Activated CD4-positive, alpha-beta T cell treated with anti-CD3 and anti-CD28 coated beads, Interleukin-2, amount 10 ng/mL, durations not matched to agents 24 days and 14 days (primary cell): ENCODE results near the gene FANCI. TPM values are rescaled to one million over a fixed set of nuclear protein-coding genes. Genes with fewer than 3 reads are reported as not detected.

Experiments used
- DNase-seq: peaks from one replicate; pipeline ENCODE4 v3.0.0; 2022
- H3K27ac Mint-ChIP-seq: one replicate; pipeline ENCODE4 v1.8.0; 2022; ENCODE audit warnings: mild to moderate bottlenecking, mixed read lengths
- H3K27me3 Mint-ChIP-seq: one replicate; pipeline ENCODE4 v1.8.0; 2022; ENCODE audit warnings: mixed read lengths
- H3K36me3 Mint-ChIP-seq: one replicate; pipeline ENCODE4 v1.8.0; 2022; ENCODE audit warnings: low read depth, mild to moderate bottlenecking, mixed read lengths
- H3K4me1 Mint-ChIP-seq: one replicate; pipeline ENCODE4 v1.8.0; 2021; ENCODE audit warnings: mixed read lengths
- H3K4me3 Mint-ChIP-seq: one replicate; pipeline ENCODE4 v1.8.0; 2022; ENCODE audit warnings: mild to moderate bottlenecking, moderate library complexity, mixed read lengths
- H3K9me3 Mint-ChIP-seq: one replicate; pipeline ENCODE4 v1.8.0; 2021; ENCODE audit warnings: mixed read lengths
- intact Hi-C: fragments of 100-400 bp; cut with micrococcal nuclease; formaldehyde crosslinking; loops from one replicate; pipeline ENCODE4 v1.15.1; 2023
- total RNA-seq: library from RNA; stranded (reverse); gene quantifications from 2 replicates; pipeline ENCODE4 v1.2.3, GENCODE V29; 2022

The FANCI gene
- total RNA-seq, 1 donor from 2014 or later, result 210 TPM

DNA sequence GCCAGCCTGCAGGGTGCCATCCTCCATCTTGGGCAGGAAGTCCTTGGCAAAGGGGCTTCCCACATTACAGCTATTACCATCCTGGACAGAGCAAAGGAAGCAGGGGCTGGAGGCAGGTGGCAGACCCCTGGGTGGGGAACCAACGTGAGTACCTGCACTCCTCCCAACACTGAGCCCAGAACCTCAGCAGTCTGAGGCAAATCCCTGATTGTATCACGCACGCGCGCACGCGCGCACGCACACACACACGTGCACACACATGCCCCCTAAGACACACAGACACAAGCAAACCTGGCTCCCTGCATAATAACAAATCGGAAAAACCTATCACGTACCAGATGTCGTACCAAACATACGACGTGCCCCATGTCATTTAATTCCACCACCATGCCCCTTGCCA, 79.0 kb downstream of the FANCI start:
- H3K36me3 Mint-ChIP-seq, result peaks cover 78% of the 10 kb centered on the region
- no peak overlapping the region for H3K27ac Mint-ChIP-seq
- H3K4me3 Mint-ChIP-seq, result no peak overlapping the region
- H3K4me1 Mint-ChIP-seq, result peaks cover 12% of the 10 kb centered on the region
- H3K9me3 Mint-ChIP-seq, result no peaks in the 10 kb centered on the region
- H3K27me3 Mint-ChIP-seq, result no peaks in the 10 kb centered on the region
- intact Hi-C loops, result no loop called here
- DNase-seq, result no peak

DNA sequence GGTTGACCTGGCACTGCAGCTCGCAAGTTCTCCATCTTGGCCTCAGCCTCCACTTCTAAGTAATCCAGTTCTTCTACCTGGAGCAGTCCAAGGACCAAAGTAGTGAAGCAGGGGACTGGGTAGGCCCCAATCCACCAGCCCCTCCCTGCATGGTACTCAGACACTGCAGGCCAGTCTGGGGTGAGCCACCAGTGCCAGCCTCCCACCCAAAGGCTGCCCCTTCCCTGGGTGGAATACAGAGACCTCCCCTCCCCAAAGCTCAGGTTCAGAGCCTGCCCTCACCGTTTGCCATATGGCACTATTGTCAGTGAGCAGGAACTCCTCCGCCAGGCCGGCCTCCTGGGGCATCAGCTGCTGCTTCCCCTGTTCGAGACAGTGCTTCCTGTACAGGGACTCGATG, 80.0 kb downstream of the FANCI start:
- no peak for DNase-seq
- intact Hi-C loops, result no loop called here
- Mint-ChIP-seq H3K4me1 (peaks cover 15% of the 10 kb centered on the region), H3K36me3 (peaks cover 77% of the 10 kb centered on the region), H3K27ac (no peak overlapping the region), H3K4me3 (no peak overlapping the region), H3K9me3 (no peaks in the 10 kb centered on the region), H3K27me3 (no peaks in the 10 kb centered on the region)

DNA sequence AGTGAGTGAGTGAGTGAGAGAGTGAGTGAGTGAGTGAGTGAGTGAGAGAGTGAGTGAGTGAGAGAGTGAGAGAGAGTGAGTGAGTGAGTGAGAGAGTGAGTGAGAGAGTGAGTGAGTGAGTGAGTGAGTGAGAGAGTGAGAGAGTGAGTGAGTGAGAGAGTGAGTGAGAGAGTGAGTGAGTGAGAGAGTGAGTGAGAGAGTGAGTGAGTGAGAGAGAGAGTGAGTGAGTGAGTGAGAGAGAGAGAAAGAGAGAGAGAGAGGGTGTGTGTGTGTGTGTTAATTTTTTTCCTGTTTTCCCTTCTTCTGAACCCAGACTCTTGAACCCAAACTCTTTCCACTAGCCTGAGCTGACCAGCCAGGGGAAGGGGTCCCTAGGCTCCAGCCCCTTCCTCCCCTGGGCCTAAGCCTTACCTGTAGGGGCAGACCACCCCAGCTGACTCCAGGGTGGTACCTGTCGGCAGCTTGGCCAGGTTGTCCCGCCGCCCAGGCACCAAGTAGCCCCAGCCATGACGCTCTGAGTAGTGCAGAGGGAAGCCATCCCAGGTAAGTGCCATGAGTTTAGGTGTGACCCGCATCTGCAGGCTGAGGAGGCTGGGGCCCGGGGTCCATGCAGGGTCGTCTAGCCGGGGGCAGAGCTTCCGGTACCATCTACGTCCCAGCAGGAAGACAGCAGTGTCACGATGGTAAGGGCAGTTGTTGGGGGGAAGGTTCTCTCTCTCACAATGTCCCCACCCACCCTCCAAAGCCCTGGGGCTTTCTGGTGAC, 81.4 kb downstream of the FANCI start:
- Mint-ChIP-seq H3K27ac (peak overlapping the region; percentile 72), H3K36me3 (peaks cover 77% of the 10 kb centered on the region), H3K4me3 (no peak overlapping the region), H3K4me1 (peaks cover 21% of the 10 kb centered on the region), H3K27me3 (no peaks in the 10 kb centered on the region), H3K9me3 (no peaks in the 10 kb centered on the region)
- intact Hi-C loops, result no loop called here
- DNase-seq, result no peak

DNA sequence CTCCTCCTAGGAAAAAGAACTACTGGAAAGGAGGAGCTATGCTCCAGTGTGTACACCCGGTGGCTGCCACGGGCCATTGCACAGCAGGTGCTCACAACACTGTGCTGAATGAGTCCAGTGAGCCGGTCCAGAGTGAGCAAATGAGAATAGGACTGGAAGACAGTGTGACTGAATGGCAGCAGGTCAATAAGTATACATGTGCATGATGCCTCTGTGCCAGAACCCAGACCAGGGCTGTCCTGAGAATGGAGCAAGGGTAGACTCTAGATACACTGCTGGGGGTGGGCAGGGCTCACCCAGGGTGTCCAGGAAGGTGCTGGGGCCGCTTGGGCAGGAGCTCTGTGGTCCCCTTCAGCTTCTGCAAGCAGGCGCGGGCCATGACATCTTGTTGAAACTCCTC, 82.5 kb downstream of the FANCI start:
- Mint-ChIP-seq H3K27ac (no peak overlapping the region), H3K27me3 (no peaks in the 10 kb centered on the region), H3K4me1 (peaks cover 30% of the 10 kb centered on the region), H3K9me3 (no peaks in the 10 kb centered on the region), H3K36me3 (peaks cover 81% of the 10 kb centered on the region), H3K4me3 (no peak overlapping the region)
- intact Hi-C loops, result no loop called here
- no peak for DNase-seq

DNA sequence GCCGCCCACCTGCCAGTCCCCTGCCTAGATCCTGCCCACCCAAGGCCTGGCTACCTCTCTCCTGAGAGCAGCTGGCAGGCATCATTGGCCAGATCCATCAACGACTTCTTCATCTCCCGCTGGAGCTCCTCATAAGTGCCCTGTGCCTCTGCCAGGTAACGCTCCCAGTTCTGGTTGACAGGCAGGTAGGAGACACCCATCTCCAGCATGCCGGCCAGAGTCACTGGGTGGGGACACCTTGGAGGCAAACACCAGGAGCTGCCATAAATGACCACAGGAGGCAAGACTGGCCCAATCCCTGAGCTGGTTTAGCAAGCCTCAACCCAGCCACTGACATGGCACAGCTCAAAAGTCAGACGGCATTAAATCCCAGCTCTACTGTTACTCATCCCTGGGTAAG, 83.3 kb downstream of the FANCI start:
- Mint-ChIP-seq H3K4me1 (peaks cover 37% of the 10 kb centered on the region), H3K9me3 (no peaks in the 10 kb centered on the region), H3K27me3 (no peaks in the 10 kb centered on the region), H3K36me3 (peaks cover 82% of the 10 kb centered on the region), H3K27ac (no peak overlapping the region), H3K4me3 (no peak overlapping the region)
- intact Hi-C loops, result no loop called here
- no peak for DNase-seq

DNA sequence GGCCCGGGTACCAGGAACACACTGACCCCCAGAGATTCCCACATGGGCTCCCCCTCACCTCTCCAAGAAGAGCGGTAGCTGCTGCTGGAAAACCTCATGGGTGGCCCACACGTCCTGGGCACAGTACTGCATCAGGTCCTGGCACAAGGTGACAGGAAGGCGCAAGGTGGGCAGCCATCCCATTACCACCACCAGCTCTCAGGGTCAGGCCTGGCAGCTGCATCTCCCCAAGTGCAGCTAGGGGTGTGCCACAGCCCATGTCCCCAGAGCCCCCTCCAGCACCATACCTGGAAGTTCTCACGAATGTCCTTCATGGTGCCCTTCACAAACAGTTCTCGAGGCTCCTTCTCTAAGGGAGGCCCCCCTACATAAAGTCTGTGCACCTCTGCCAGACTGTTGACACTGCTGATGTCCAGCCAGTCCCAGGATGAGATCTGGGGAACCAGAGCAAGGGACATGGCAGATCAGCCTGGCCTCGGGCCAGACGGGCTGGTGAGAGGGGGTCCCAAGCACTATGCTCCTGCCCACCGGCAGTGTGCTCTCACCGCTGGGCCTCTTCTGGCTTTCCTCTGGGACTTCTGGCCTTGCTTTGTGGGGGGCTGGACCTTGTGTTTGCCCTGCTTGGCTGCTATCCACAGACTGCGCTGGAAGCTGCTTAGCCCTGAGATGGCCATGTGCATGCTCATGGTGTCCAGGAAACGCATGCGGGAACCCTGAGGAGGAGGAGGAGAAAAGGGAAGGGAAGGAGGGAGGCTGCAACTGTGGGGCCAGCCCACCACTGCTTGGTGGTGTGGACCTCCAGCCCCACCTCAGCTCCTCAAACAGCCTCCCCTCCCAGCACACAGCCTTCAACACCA, 84.8 kb downstream of the FANCI start:
- Mint-ChIP-seq H3K4me3 (no peak overlapping the region), H3K36me3 (peaks cover 81% of the 10 kb centered on the region), H3K27ac (no peak overlapping the region), H3K4me1 (peaks cover 43% of the 10 kb centered on the region), H3K27me3 (no peaks in the 10 kb centered on the region), H3K9me3 (no peaks in the 10 kb centered on the region)
- no peak for DNase-seq
- intact Hi-C loops, result loop anchor here (2.0 kb wide), 1 partner anchor 14 kb away; no protein-coding TSS in a partner anchor

DNA sequence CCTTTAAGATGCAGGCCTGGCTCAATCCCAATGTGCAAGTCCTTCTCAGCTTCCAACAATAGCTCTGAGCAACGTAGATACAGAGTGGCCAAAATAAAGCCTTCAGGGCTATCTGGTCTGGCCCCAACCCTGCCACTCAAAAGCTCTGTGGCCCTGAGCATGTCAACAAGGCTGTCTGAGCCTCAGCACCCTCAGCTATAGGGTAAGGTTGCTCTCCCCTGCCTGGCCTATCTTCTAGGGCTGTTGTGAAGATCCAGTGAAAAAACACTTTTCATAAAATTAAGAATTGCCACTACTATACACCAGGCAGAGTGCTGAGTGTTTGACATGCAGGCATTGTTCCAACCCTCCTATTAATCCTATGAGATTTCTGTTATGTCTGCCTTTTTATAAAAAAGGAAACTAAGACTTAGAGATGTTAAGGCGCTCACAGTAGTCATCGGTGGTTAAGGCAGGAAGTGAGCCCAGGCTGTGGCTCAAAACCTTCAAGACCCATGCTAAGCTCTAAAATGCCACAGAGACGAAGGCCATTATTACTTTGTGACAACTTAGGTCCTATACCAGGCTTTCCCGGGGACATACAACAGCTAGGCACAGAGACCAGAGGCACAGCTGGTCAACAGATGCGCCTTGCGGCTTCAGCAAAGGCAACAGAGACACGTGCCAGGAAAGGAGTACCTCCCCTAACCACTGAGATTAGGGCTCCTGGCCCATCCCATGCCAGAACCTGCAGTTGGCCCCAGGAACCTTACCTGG, 85.7 kb downstream of the FANCI start:
- peaks cover 77% of the 10 kb centered on the region for H3K36me3 Mint-ChIP-seq
- H3K27me3 Mint-ChIP-seq, result no peaks in the 10 kb centered on the region
- peak overlapping the region; percentile 69 for H3K4me3 Mint-ChIP-seq
- no peaks in the 10 kb centered on the region for H3K9me3 Mint-ChIP-seq
- H3K27ac Mint-ChIP-seq, result peak overlapping the region; percentile 74
- intact Hi-C loops, result loop anchor here (2.0 to 10.0 kb wide), 5 partner anchors 15 to 1605 kb away; partner anchors contain the start of genes HAPLN3, HDDC3, TICRR and UNC45A
- DNase-seq, result peak; percentile 82
- H3K4me1 Mint-ChIP-seq, result peaks cover 43% of the 10 kb centered on the region

DNA sequence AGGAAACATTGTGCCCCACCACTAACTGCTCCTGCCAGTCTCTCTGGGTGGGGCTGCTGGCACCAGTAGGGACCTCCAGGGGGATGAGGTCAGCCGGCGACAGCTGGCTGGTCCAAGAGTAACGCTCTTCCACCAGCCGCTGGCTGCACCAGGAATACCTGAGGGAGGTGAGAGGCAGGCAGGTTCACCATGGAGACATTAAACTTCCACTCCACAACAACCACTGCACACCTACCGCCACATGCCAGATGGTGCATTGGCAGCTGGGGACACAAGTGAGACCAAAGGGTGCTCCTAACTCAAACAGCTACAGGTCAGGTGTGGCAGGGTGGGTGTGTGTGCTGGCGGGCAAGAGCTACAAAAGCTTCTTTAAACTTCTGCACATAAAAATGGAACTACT, 86.3 kb downstream of the FANCI start:
- peak overlapping the region; percentile 69 for H3K4me3 Mint-ChIP-seq
- H3K27me3 Mint-ChIP-seq, result peaks cover 4% of the 10 kb centered on the region
- peaks cover 44% of the 10 kb centered on the region for H3K4me1 Mint-ChIP-seq
- intact Hi-C loops, result loop anchor here (5.0 to 10.0 kb wide), 4 partner anchors 123 to 1605 kb away; partner anchors contain the start of genes HAPLN3, HDDC3, TICRR and UNC45A
- peak overlapping the region; percentile 74 for H3K27ac Mint-ChIP-seq
- H3K9me3 Mint-ChIP-seq, result peaks cover 3% of the 10 kb centered on the region
- H3K36me3 Mint-ChIP-seq, result peaks cover 76% of the 10 kb centered on the region
- no peak for DNase-seq

DNA sequence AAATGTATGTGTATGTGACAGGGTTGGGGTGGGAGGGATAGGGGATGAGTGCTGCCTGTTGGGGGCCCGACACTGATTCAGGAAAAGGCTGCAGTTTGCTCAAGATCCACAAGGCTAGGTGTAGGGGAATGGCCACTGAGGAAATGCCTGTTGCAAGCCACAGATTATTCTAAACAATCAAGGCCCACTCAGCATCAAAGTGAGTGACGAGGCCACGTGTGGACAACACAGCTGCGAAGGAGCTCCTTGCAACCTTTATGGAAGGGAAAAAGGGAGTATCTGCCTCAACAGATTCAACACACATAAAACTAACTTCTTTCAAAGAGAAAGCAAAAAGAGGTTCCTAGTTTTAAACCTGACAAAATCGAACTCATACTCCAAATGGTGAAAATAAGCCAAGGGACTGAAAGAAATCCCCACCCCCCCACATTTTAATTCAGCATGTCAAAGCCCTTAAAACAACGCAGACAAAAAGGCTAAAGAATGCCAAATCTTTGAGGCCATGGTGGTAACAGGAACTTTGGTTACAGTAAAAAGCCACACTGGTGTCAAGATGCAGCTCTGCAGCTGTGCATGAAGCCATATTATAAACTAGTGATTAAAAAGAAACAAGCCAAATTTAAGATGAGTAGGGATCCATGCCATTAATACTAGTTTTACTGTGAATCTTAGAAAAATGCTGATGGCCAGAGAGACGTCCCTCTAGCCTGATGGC, 87.3 kb downstream of the FANCI start:
- Mint-ChIP-seq H3K4me1 (peaks cover 51% of the 10 kb centered on the region), H3K36me3 (peaks cover 70% of the 10 kb centered on the region), H3K27me3 (peaks cover 4% of the 10 kb centered on the region), H3K9me3 (peaks cover 3% of the 10 kb centered on the region), H3K4me3 (peak overlapping the region; percentile 69), H3K27ac (peak overlapping the region; percentile 67)
- intact Hi-C loops, result loop anchor here (5.0 to 10.0 kb wide), 4 partner anchors 124 to 1604 kb away; partner anchors contain the start of genes HAPLN3, HDDC3, TICRR and UNC45A
- no peak for DNase-seq

DNA sequence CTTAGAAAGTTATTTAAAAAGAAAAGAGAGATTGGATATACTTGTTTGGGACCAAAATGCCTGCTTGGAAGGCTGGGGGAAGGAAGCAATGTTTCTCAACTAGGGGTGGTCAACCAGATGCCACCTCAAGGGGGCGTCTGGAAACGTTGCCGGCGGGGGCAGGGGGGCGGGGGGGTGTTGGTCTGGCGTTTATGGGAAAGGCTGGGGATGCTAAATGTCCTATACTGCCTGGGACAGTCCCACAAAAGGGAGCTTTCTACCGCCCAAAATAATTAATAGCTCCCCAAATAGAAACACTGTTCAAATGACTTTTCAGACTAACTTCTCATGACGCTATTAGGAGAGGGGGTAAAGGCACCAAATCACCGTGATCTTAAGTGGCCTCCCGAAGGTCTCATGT, 88.7 kb downstream of the FANCI start:
- H3K27me3 Mint-ChIP-seq, result peaks cover 4% of the 10 kb centered on the region
- H3K4me1 Mint-ChIP-seq, result peaks cover 57% of the 10 kb centered on the region
- peaks cover 58% of the 10 kb centered on the region for H3K36me3 Mint-ChIP-seq
- H3K9me3 Mint-ChIP-seq, result peaks cover 3% of the 10 kb centered on the region
- H3K27ac Mint-ChIP-seq, result peak overlapping the region; percentile 53
- no peak for DNase-seq
- peak overlapping the region; percentile 69 for H3K4me3 Mint-ChIP-seq
- intact Hi-C loops, result loop anchor here (5.0 to 10.0 kb wide), 4 partner anchors 125 to 1602 kb away; partner anchors contain the start of genes HAPLN3, HDDC3, TICRR and UNC45A

DNA sequence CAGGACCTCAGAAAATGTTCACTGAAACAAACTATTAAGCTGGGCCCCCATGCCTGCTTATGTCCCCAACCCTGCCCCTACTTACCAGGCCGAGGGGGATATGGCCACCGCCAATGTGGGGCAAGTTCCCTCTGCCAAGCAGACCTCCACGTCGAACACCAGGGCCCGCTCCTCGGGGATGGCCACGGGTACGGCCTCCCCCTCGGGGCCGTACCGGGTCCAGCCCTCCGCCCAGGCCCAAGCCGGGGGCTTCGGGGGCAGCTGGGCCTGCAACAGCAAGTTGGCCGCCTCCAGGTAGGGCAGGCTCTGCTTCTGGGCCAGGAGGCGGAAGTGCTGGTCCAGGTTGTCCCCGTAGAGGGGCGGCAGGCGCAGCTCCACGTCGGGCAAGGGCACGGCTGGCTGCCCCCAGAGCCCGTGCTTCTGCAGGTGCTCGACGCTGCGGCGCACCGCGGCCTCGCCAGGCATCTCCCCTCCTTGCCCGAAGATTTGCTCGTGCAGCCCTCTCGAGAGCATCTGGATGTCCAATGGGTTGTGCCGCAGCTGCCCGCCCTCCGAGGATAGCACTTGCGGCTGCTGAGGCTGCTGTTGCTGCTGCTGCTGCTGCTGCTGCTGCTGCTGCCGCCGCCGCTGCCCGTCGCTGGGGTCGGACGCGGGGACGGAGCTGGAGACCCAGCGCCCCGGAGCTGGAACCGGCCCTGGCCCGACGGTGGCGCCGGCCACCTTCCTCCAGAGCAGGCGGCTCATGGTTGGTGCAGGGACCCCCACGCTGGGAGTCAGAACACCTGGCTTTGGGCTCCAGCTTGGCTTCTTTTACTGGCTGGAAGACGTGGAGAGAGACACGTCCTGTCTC, 89.5 kb downstream of the FANCI start:
- Mint-ChIP-seq H3K27ac (peak overlapping the region; percentile 74), H3K4me1 (peaks cover 57% of the 10 kb centered on the region), H3K27me3 (peaks cover 4% of the 10 kb centered on the region), H3K4me3 (peak overlapping the region; percentile 87), H3K9me3 (peaks cover 3% of the 10 kb centered on the region), H3K36me3 (peaks cover 51% of the 10 kb centered on the region)
- DNase-seq, result no peak
- intact Hi-C loops, result loop anchor here (5.0 to 10.0 kb wide), 4 partner anchors 126 to 1602 kb away; partner anchors contain the start of genes HAPLN3, HDDC3, TICRR and UNC45A

DNA sequence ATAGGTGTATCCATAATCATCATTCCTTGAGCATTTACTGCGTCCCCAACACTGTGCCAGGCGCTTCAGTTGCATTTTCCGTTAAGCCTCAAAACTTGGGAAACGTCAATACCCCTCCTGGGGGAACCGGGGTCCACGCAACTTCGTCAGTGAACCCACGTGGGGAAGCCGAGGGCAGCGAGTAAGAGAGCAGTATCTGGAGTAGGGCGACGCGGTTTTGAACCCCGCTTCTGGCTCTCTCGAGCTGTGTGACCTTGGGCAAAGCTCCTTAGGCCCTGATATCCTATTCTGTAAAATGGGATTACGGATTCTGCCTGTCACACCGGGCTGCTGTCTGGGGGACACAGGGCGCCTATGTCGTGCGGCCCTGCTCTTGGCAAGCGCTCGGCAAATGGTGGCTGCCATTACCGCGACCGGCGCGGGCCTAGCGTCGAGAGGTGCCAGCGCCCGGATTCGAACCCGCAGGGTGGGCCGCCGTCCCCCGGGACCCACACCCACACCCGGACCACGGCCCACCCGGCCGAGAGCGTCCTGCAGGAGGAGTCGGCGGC, 90.3 kb downstream of the FANCI start:
- Mint-ChIP-seq H3K27ac (peak overlapping the region; percentile 74), H3K36me3 (peaks cover 49% of the 10 kb centered on the region), H3K4me3 (peak overlapping the region; percentile 87), H3K4me1 (peaks cover 56% of the 10 kb centered on the region), H3K27me3 (peaks cover 8% of the 10 kb centered on the region), H3K9me3 (peaks cover 3% of the 10 kb centered on the region)
- DNase-seq, result no peak
- intact Hi-C loops, result loop anchor here (1.0 to 10.0 kb wide), 5 partner anchors 91 to 1601 kb away; partner anchors contain the start of genes FANCI, HAPLN3, HDDC3 and TICRR
